ENCODE results near the gene ARNT2.

DNA sequence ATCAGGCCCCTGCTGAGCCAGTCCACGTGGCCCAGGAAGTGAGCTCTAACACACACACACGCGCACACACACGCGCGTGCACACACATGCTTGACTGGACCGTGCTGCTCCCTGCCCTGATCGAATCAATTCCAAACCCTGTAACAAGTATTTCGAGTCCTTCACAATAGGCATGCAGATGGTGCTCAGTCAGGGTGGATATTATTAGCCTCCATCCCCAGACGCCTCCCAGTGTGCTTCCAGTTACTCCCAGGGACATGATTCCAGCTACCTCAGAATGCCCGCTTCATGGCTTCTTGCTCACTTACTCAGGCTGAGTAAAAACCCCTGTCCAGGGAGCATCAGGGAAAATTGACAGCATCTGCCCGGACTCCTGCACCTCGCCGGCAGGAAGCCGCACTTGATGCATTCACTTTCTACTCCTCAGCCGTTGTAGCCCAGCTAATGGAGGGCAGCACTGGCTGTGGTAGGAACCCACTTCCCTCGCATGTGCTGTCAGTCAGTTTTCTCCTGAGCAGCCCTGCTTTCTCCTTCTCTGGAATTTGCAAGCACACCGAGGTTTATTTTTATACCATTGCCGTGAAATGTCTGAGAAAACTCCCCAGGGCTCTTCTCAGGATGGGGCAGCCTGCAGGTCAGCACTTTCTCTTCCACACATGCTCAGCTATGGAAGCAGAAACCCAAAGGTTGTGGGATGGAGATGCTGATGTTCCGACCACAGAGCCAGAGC lies 164.9 kb downstream of the ARNT2 start:
- TF ChIP-seq, protein P1, sequence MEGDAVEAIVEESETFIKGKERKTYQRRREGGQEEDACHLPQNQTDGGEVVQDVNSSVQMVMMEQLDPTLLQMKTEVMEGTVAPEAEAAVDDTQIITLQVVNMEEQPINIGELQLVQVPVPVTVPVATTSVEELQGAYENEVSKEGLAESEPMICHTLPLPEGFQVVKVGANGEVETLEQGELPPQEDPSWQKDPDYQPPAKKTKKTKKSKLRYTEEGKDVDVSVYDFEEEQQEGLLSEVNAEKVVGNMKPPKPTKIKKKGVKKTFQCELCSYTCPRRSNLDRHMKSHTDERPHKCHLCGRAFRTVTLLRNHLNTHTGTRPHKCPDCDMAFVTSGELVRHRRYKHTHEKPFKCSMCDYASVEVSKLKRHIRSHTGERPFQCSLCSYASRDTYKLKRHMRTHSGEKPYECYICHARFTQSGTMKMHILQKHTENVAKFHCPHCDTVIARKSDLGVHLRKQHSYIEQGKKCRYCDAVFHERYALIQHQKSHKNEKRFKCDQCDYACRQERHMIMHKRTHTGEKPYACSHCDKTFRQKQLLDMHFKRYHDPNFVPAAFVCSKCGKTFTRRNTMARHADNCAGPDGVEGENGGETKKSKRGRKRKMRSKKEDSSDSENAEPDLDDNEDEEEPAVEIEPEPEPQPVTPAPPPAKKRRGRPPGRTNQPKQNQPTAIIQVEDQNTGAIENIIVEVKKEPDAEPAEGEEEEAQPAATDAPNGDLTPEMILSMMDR (IDR thresholded peaks at IDR 0.05; ENCODE audit: poor library complexity), result no peak
- TF ChIP-seq EZH2 (IDR thresholded peaks at IDR 0.05; ENCODE audit: borderline replicate concordance), result no peak

All from hepatocyte (in vitro differentiated cells).